LNCaP clone FGC (cell line): Measurements from ENCODE around the gene TESK1.

Source experiments
- DNase-seq: peaks from one replicate; pipeline ENCODE4 v3.0.0-alpha.2; 2011; ENCODE audit warnings: low read depth
- H3K4me3 ChIP-seq: 2 replicates; pipeline ENCODE4 v1.5.1; 2011; ENCODE audit warnings: mild to moderate bottlenecking, low read depth, low read length, control low read depth
- CTCF ChIP-seq: IDR thresholded peaks from 2 replicates; pipeline ENCODE4 v1.5.1; 2012; ENCODE audit warnings: mild to moderate bottlenecking; ENCODE audit not compliant: control insufficient read depth, insufficient read depth; ENCODE audit errors: extremely low read depth

Gene TESK1

GRCh38 chr9:35605351-35606137 is 482 bp downstream of the TESK1 start:
- TF ChIP-seq CTCF, result no peak
- peak overlapping the region; percentile 67 for H3K4me3 ChIP-seq
- no peak for DNase-seq

DNA sequence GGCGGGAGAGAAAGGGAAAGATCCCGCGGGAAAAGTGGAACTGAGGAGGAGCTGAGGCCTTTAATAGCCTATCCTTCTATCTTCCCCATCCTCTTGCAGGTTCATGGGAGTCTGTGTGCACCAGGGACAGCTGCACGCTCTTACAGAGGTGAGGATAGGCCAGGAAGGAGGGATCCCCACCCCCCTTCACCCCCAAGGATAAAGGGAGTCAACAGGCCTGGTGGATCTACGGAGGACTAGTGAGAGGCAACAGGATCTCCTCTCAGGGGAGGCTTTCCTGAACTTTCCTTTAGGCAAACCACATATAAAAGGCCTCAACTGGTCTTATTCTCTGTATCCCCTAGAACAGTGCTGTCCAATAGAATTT is 1.1 kb downstream of the TESK1 start:
- DNase-seq, result no peak
- no peak for TF ChIP-seq CTCF
- H3K4me3 ChIP-seq, result peak overlapping the region; percentile 67

GRCh38 chr9:35606726-35607125 is 1.7 kb downstream of the TESK1 start:
- TF ChIP-seq CTCF, result no peak
- peak overlapping the region; percentile 67 for H3K4me3 ChIP-seq
- no peak for DNase-seq

GRCh38 chr9:35608221-35608620 is 3.2 kb downstream of the TESK1 start:
- H3K4me3 ChIP-seq, result no peak overlapping the region
- no peak for TF ChIP-seq CTCF
- DNase-seq, result no peak

GRCh38 chr9:35609001-35609819 is 4.1 kb downstream of the TESK1 start:
- no peak for TF ChIP-seq CTCF
- no peak for DNase-seq
- H3K4me3 ChIP-seq, result no peak overlapping the region

- no peak for DNase-seq
- no peak overlapping the region for H3K4me3 ChIP-seq
- no peak for TF ChIP-seq CTCF
These were observed 4.7 kb downstream of the TESK1 start for GRCh38 chr9:35609820-35610163.
